GM18505 (cell line): ENCODE measurements around the gene MSI2.

ENCODE experiments used
- ATAC-seq: cut with Tn5 transposase; IDR thresholded peaks from one replicate; pipeline ENCODE4 v1.9.1; 2021; ENCODE audit not compliant: unreplicated experiment
- POLR2A ChIP-seq: IDR thresholded peaks from 4 replicates; pipeline ENCODE4 v1.6.1; 2011; ENCODE audit warnings: borderline replicate concordance; ENCODE audit not compliant: insufficient read depth, insufficient read length; ENCODE audit errors: extremely low read depth

The MSI2 gene

GRCh38 chr17:57570724-57571344, 314.5 kb downstream of the MSI2 start:
- no peak for TF ChIP-seq POLR2A
- no peak for ATAC-seq

GRCh38 chr17:57572062-57572461, 315.7 kb downstream of the MSI2 start:
- TF ChIP-seq POLR2A = no peak

GRCh38 chr17:57572600-57572999, 316.3 kb downstream of the MSI2 start:
- no peak for ATAC-seq
- no peak for TF ChIP-seq POLR2A

More at GRCh38 chr17:57572062-57572461, 315.7 kb downstream of the MSI2 start:
- no peak for ATAC-seq

- no peak for ATAC-seq
- no peak for TF ChIP-seq POLR2A
Measured at GRCh38 chr17:57574040-57574513, 317.8 kb downstream of the MSI2 start.

- no peak for TF ChIP-seq POLR2A
- ATAC-seq = no peak
Measured at GRCh38 chr17:57576744-57577143, 320.4 kb downstream of the MSI2 start.

GRCh38 chr17:57577751-57578607, 321.7 kb downstream of the MSI2 start:
- ATAC-seq = no peak
- no peak for TF ChIP-seq POLR2A

- ATAC-seq = no peak
- TF ChIP-seq POLR2A = no peak
Measured at GRCh38 chr17:57578608-57579225, 322.4 kb downstream of the MSI2 start.

- ATAC-seq = no peak
- TF ChIP-seq POLR2A = no peak
Measured at GRCh38 chr17:57579245-57579644, 322.9 kb downstream of the MSI2 start.

GRCh38 chr17:57580055-57580739, 323.9 kb downstream of the MSI2 start:
- TF ChIP-seq POLR2A = no peak
- ATAC-seq = no peak

- ATAC-seq = no peak
- no peak for TF ChIP-seq POLR2A
Measured at GRCh38 chr17:57582881-57583756, 326.8 kb downstream of the MSI2 start.

- TF ChIP-seq POLR2A = no peak
- ATAC-seq = no peak
Measured at GRCh38 chr17:57584050-57584551, 327.8 kb downstream of the MSI2 start.
